OCI-LY1 (cell line): Measurements from ENCODE around the gene PDGFD.

ENCODE experiments used
- EZH2 ChIP-seq: fragments of 200-600 bp; sonication (generic), shearing (Covaris generic); IDR thresholded peaks from 2 replicates; pipeline ENCODE4 v1.8.0; 2017; ENCODE audit warnings: borderline replicate concordance, mixed run types, mild to moderate bottlenecking, antibody characterized with exemption, low read length, moderate library complexity, mixed read lengths
- TF ChIP-seq, protein P1 (sequence below): fragments of 200-600 bp; sonication (generic), shearing (Covaris generic); IDR thresholded peaks from 2 replicates; pipeline ENCODE4 v1.5.1; 2017; ENCODE audit warnings: mild to moderate bottlenecking, antibody characterized with exemption, low read length, moderate library complexity, mixed read lengths

DNA sequence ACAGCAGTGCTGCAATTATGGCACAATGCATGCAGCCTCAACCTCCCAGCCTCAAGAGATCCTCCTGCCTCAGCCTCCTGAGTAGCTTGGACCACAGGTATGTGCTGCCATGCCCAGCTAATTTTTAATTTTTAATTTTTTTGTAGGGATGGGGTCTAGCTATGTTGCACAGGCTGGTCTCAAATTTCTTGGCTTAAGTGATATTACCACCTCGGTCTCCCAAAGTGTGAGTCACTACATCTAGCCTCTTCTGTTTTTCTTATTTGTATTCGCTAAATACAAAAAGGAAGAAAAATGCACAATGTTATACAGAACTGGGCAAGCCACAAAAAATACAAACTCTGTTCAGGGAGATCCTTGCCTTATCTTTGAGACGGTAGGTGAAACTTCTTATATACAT is 65.4 kb downstream of the PDGFD start:
- TF ChIP-seq, protein P1, sequence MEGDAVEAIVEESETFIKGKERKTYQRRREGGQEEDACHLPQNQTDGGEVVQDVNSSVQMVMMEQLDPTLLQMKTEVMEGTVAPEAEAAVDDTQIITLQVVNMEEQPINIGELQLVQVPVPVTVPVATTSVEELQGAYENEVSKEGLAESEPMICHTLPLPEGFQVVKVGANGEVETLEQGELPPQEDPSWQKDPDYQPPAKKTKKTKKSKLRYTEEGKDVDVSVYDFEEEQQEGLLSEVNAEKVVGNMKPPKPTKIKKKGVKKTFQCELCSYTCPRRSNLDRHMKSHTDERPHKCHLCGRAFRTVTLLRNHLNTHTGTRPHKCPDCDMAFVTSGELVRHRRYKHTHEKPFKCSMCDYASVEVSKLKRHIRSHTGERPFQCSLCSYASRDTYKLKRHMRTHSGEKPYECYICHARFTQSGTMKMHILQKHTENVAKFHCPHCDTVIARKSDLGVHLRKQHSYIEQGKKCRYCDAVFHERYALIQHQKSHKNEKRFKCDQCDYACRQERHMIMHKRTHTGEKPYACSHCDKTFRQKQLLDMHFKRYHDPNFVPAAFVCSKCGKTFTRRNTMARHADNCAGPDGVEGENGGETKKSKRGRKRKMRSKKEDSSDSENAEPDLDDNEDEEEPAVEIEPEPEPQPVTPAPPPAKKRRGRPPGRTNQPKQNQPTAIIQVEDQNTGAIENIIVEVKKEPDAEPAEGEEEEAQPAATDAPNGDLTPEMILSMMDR, result no peak
- TF ChIP-seq EZH2, result no peak
